A549 (cell line): ENCODE measurements around the gene PTPN14.

Experiments
- CBX2 ChIP-seq: fragments of 200-600 bp; sonication (generic); IDR thresholded peaks from 2 replicates; pipeline ENCODE4 v1.6.1; 2016; ENCODE audit warnings: low read depth, mild to moderate bottlenecking, borderline replicate concordance
- CTCF ChIP-seq: fragments of >200 bp; sonication (Bioruptor Twin); formaldehyde crosslinking; IDR thresholded peaks from 3 replicates; pipeline ENCODE4 v1.5.1; 2016
- EHF ChIP-seq: fragments of 250-450 bp; sonication (Bioruptor Pico); IDR thresholded peaks from 2 replicates; pipeline ENCODE4 v1.5.0; 2020; ENCODE audit warnings: mild to moderate bottlenecking
- HDAC2 ChIP-seq: fragments of 200-600 bp; sonication (generic); IDR thresholded peaks from 2 replicates; pipeline ENCODE4 v1.6.1; 2016
- KDM5A ChIP-seq: fragments of 200-600 bp; sonication (generic); IDR thresholded peaks from 2 replicates; pipeline ENCODE4 v1.6.1; 2016; ENCODE audit warnings: antibody characterized with exemption, mild to moderate bottlenecking
- MAZ ChIP-seq: fragments of 150-350 bp; IDR thresholded peaks from 2 replicates; pipeline ENCODE4 v1.6.1; 2014; ENCODE audit warnings: antibody characterized with exemption, low read depth, low read length, borderline replicate concordance
- PBX3 ChIP-seq: IDR thresholded peaks from 2 replicates; pipeline ENCODE4 v1.6.1; 2012
- POLR2A ChIP-seq: IDR thresholded peaks from 2 replicates; pipeline ENCODE4 v1.6.1; 2012; ENCODE audit warnings: mild to moderate bottlenecking, low read length
- RAD21 ChIP-seq, 2 experiments: fragments of >200 bp in 1 of 2; sonication (Bioruptor Twin) in 1 of 2; formaldehyde crosslinking in 1 of 2; IDR thresholded peaks in 1 of 2; conservative IDR thresholded peaks in 1 of 2; 2 replicates in 1 of 2; 3 replicates in 1 of 2; pipeline ENCODE4 v1.6.1; 2012 to 2018; ENCODE audit warnings: inconsistent platforms in 1 of 2
- REST ChIP-seq: fragments of 200-600 bp; sonication (generic); IDR thresholded peaks from 2 replicates; pipeline ENCODE4 v1.6.1; 2016; ENCODE audit warnings: antibody characterized with exemption, mild to moderate bottlenecking, moderate library complexity
- ZC3H11A ChIP-seq: fragments of 450-650 bp; IDR thresholded peaks from 2 replicates; pipeline ENCODE4 v1.6.1; 2014; ENCODE audit warnings: antibody characterized with exemption, mild to moderate bottlenecking
- ZFP36 ChIP-seq: fragments of 450-650 bp; IDR thresholded peaks from 2 replicates; pipeline ENCODE4 v1.6.1; 2014; ENCODE audit warnings: borderline replicate concordance; ENCODE audit not compliant: partially characterized antibody

- no peak for TF ChIP-seq ZFP36
- TF ChIP-seq MAZ: no peak
- TF ChIP-seq CBX2: no peak
- TF ChIP-seq CTCF: no peak
- no peak for TF ChIP-seq EHF (CRISPR knock-in tag)
- TF ChIP-seq POLR2A: no peak
- TF ChIP-seq PBX3: no peak
- no peak for TF ChIP-seq HDAC2
- no peak for TF ChIP-seq ZC3H11A
- TF ChIP-seq REST: no peak
- no peak for TF ChIP-seq KDM5A
- no peak for TF ChIP-seq RAD21 (conservative IDR thresholded peaks at IDR 0.05 in 1 of 2, IDR thresholded peaks at IDR 0.05 in 1 of 2)
Measured at GRCh38 chr1:214579183-214579582, 27.8 kb upstream of the PTPN14 start.
